Neuronal stem cell (in vitro differentiated cells): ENCODE measurements around the gene PARD3.

Experiments
- DNase-seq: peaks from one replicate; pipeline ENCODE4 v3.0.0-alpha.2; 2013; ENCODE audit warnings: low spot score
- H2AFZ ChIP-seq: one replicate; pipeline ENCODE4 v1.6.1; 2013; ENCODE audit warnings: mild to moderate bottlenecking, low read length, inconsistent platforms
- H2AK5ac ChIP-seq: 2 replicates; pipeline ENCODE4 v1.6.1; 2013; ENCODE audit warnings: low read depth, mild to moderate bottlenecking, inconsistent platforms, low read length, moderate library complexity, mixed read lengths
- H2BK120ac ChIP-seq: 2 replicates; pipeline ENCODE4 v1.6.1; 2013; ENCODE audit warnings: low read depth, mild to moderate bottlenecking, inconsistent platforms, low read length, moderate library complexity, mixed read lengths
- H2BK12ac ChIP-seq: one replicate; pipeline ENCODE4 v1.6.1; 2013; ENCODE audit warnings: low read length, inconsistent platforms
- H2BK15ac ChIP-seq: 2 replicates; pipeline ENCODE4 v1.6.1; 2013; ENCODE audit warnings: mild to moderate bottlenecking, low read length, inconsistent platforms, mixed read lengths
- H2BK5ac ChIP-seq: one replicate; pipeline ENCODE4 v1.6.1; 2013; ENCODE audit warnings: inconsistent platforms, mild to moderate bottlenecking, low read length, moderate library complexity
- H3K14ac ChIP-seq: one replicate; pipeline ENCODE4 v1.6.1; 2013; ENCODE audit warnings: low read length, inconsistent platforms
- H3K18ac ChIP-seq: 2 replicates; pipeline ENCODE4 v1.6.1; 2013; ENCODE audit warnings: low read length, inconsistent platforms
- H3K23ac ChIP-seq: 2 replicates; pipeline ENCODE4 v1.6.1; 2013; ENCODE audit warnings: low read depth, mild to moderate bottlenecking, mixed read lengths, low read length, inconsistent platforms; ENCODE audit not compliant: poor library complexity
- H3K27ac ChIP-seq: replicated peaks from 3 replicates; pipeline ENCODE4 v1.5.1; 2013; ENCODE audit warnings: low read length, inconsistent platforms
- H3K27me3 ChIP-seq, 3 experiments: 2 replicates each; pipeline ENCODE4 v1.6.1; 2013; ENCODE audit warnings: low read length in 3 of 3, mild to moderate bottlenecking in 2 of 3, inconsistent platforms in 1 of 3, low read depth in 1 of 3, mixed read lengths in 1 of 3, moderate library complexity in 1 of 3; ENCODE audit not compliant: control insufficient read depth in 3 of 3, insufficient read depth in 3 of 3
- H3K36me3 ChIP-seq, 2 donors: replicated peaks in 1 of 2; 2 replicates each; pipeline ENCODE4 v1.6.1; 2013; ENCODE audit warnings: low read length in 2 of 2; ENCODE audit not compliant: control insufficient read depth in 2 of 2, insufficient read depth in 2 of 2
- H3K4ac ChIP-seq: 2 replicates; pipeline ENCODE4 v1.6.1; 2013; ENCODE audit warnings: inconsistent platforms, mild to moderate bottlenecking, low read length, moderate library complexity
- H3K4me1 ChIP-seq, 2 donors: 1 replicate in 1 of 2; 2 replicates in 1 of 2; pipeline ENCODE4 v1.6.1; 2013; ENCODE audit warnings: low read length in 2 of 2, low read depth in 1 of 2; ENCODE audit not compliant: control insufficient read depth in 2 of 2, insufficient read depth in 1 of 2
- H3K4me2 ChIP-seq: one replicate; pipeline ENCODE4 v1.6.1; 2013; ENCODE audit warnings: mild to moderate bottlenecking, low read length, inconsistent platforms; ENCODE audit not compliant: insufficient read depth, poor library complexity, severe bottlenecking
- H3K4me3 ChIP-seq, 2 donors: 2 replicates each; pipeline ENCODE4 v1.5.1; 2013; ENCODE audit warnings: low read length in 2 of 2, mild to moderate bottlenecking in 2 of 2, inconsistent platforms in 1 of 2, moderate library complexity in 1 of 2
- H3K79me1 ChIP-seq: one replicate; pipeline ENCODE4 v1.6.1; 2013; ENCODE audit warnings: low read depth, mild to moderate bottlenecking, inconsistent platforms, low read length, moderate library complexity
- H3K9ac ChIP-seq: one replicate; pipeline ENCODE4 v1.6.1; 2013; ENCODE audit warnings: mild to moderate bottlenecking, low read depth, low read length, inconsistent platforms; ENCODE audit not compliant: poor library complexity
- H3K9me3 ChIP-seq, 2 donors: replicated peaks in 1 of 2; 2 replicates each; pipeline versions ENCODE3 to v1.6.1; 2013; ENCODE audit warnings: low read length in 2 of 2, mild to moderate bottlenecking in 2 of 2, inconsistent platforms in 1 of 2, low read depth in 1 of 2, mixed read lengths in 1 of 2, moderate library complexity in 1 of 2; ENCODE audit not compliant: control insufficient read depth in 2 of 2, insufficient read depth in 1 of 2
- H4K8ac ChIP-seq: one replicate; pipeline ENCODE4 v1.6.1; 2013; ENCODE audit warnings: low read depth, mild to moderate bottlenecking, inconsistent platforms, low read length, moderate library complexity
- H4K91ac ChIP-seq: one replicate; pipeline ENCODE4 v1.6.1; 2013; ENCODE audit warnings: low read length, low read depth, mild to moderate bottlenecking, inconsistent platforms; ENCODE audit not compliant: poor library complexity
- WGBS, 2 donors: extraction: QIAGEN DNeasy Blood & Tissue Kit; methylation state at CpG; one replicate each; pipeline ENCODE4 v1.1.7; 2013; ENCODE audit warnings: missing lambda C conversion rate in 2 of 2, mixed read lengths in 1 of 2; ENCODE audit not compliant: insufficient read length in 2 of 2, insufficient replicate concordance in 1 of 2; ENCODE audit errors: extremely low coverage in 2 of 2; 5-methylcytosine and 5-hydroxymethylcytosine counted together

PARD3 gene

DNA sequence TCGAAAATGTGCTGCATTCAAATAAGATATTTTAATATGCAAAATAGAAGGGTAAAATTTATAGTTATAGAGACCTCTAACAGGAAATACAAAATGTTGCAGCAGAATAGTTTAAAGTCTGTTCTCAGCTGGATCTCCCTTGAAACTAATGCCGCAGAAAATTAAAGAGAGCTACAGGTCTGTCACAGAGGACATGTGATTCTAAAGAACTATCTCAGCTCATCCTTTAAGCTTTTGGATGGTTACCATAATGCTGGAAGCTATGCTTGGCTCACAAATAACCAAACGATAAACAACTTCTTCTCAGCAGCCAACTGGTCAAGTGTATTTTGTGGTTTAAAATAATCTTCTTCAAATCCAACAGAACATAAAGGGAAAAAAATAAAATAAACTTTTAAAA lies 353.0 kb downstream of the PARD3 start:
- WGBS, 2 donors, result no CpG with 5 or more reads among the region's 3 CpGs
- Histone ChIP-seq H4K91ac (no peak overlapping the region), H2AFZ (no peak overlapping the region), H3K79me1 (no peaks in the 10 kb centered on the region), H2BK12ac (no peak overlapping the region), H3K4me1 (peaks cover 0 to 4% of the 10 kb centered on the region in 2 donors), H3K4ac (no peak overlapping the region), H3K27ac (no peak overlapping the region), H3K4me3 (no peak overlapping the region), H3K9me3 (no peaks in the 10 kb centered on the region), H3K23ac (no peak overlapping the region), H3K4me2 (no peak overlapping the region), H3K27me3 (no peaks in the 10 kb centered on the region), H2BK5ac (no peak overlapping the region), H3K18ac (no peak overlapping the region), H3K9ac (no peak overlapping the region), H2AK5ac (no peak overlapping the region), H3K36me3 (no peaks in the 10 kb centered on the region), H3K14ac (no peak overlapping the region), H2BK15ac (no peak overlapping the region), H2BK120ac (no peak overlapping the region), H4K8ac (no peak overlapping the region)
- no peak for DNase-seq

DNA sequence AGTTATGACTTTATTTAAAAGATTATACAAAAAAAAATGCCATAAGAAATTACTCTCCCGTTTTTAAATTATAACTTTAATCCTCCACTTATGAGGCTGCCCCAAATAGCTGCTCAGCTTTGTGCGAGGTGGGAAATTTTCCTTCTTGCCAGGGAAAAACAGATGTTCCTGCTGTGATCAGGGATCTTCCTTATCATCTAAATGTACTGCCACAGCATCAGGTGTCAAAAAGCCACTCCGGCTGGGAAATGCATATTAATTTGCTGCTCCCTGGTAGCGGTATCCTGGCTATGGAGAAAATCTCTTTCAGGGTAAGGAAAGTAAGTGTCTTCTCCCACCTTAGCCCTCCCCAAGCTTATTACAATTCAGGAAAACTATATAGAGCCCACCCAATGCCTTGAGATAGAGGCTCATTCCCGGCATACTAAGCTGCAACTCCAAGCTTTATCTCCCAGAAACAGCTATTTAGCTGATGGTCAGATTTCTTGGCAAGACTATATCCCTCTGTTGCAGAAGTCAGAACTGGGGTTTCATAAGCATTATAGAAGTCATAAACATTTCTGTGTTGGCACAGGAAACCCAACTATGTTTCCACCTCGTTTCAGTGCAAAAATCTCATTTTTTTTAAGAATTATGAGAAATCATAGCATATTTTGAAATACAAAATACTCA lies 360.4 kb downstream of the PARD3 start:
- H4K91ac ChIP-seq, result no peak overlapping the region
- no peak overlapping the region for H3K9ac ChIP-seq
- no peaks in the 10 kb centered on the region for H3K36me3 ChIP-seq
- no peak overlapping the region for H3K4ac ChIP-seq
- no peak overlapping the region for H2BK120ac ChIP-seq
- no peak overlapping the region for H3K27ac ChIP-seq
- no peaks in the 10 kb centered on the region for H3K4me1 ChIP-seq
- H3K4me3 ChIP-seq, result no peak overlapping the region
- H3K4me2 ChIP-seq, result no peak overlapping the region
- H2BK5ac ChIP-seq, result no peak overlapping the region
- H2AFZ ChIP-seq, result no peak overlapping the region
- H2BK12ac ChIP-seq, result no peak overlapping the region
- DNase-seq, result no peak
- WGBS, 2 donors, result no CpG with 5 or more reads among the region's 6 CpGs
- no peak overlapping the region for H4K8ac ChIP-seq
- H3K18ac ChIP-seq, result no peak overlapping the region
- H3K23ac ChIP-seq, result no peak overlapping the region
- H2BK15ac ChIP-seq, result no peak overlapping the region
- no peaks in the 10 kb centered on the region for H3K27me3 ChIP-seq
- no peak overlapping the region for H2AK5ac ChIP-seq
- no peak overlapping the region for H3K14ac ChIP-seq
- no peaks in the 10 kb centered on the region for H3K79me1 ChIP-seq
- no peaks in the 10 kb centered on the region for H3K9me3 ChIP-seq

- Histone ChIP-seq H3K9me3 (no peaks in the 10 kb centered on the region), H3K27ac (no peak overlapping the region), H3K4me3 (no peak overlapping the region), H3K27me3 (no peaks in the 10 kb centered on the region), H3K4me2 (no peak overlapping the region), H3K79me1 (no peaks in the 10 kb centered on the region), H3K23ac (no peak overlapping the region), H4K8ac (no peak overlapping the region), H2BK15ac (no peak overlapping the region), H3K14ac (no peak overlapping the region), H3K4me1 (peaks cover 0 to 6% of the 10 kb centered on the region in 2 donors), H4K91ac (no peak overlapping the region), H2BK5ac (no peak overlapping the region), H3K9ac (no peak overlapping the region), H2AK5ac (no peak overlapping the region), H3K4ac (no peak overlapping the region), H2AFZ (no peak overlapping the region), H3K18ac (no peak overlapping the region), H3K36me3 (no peaks in the 10 kb centered on the region), H2BK12ac (no peak overlapping the region), H2BK120ac (no peak overlapping the region)
- WGBS, 2 donors, result no CpG with 5 or more reads among the region's 2 CpGs
- DNase-seq, result no peak
Measured at GRCh38 chr10:34449836-34450235, 365.3 kb downstream of the PARD3 start.

DNA sequence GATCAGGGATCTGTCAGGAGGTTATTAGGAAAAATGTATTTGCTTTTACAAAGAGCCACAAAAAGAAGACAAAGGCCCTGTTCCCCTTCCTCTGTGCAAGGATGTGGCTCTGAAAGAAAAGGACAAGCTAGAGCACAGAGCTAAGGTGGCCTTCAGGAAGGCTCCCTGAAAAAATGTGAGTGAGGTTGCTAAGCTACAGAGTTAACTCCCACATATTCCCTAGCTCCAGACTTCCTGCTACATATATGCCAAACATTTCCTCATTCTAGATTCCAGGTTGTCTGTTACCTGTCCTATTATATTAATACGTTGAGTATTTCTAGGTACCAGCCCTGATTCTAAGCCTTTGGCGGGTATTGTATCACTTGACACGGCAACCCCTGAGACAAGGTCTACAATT lies 369.0 kb downstream of the PARD3 start:
- Histone ChIP-seq H3K23ac (no peak overlapping the region), H2BK120ac (no peak overlapping the region), H2BK15ac (no peak overlapping the region), H3K9me3 (peaks cover 0 to 8% of the 10 kb centered on the region in 2 donors), H3K4me3 (no peak overlapping the region), H3K79me1 (no peaks in the 10 kb centered on the region), H2AK5ac (no peak overlapping the region), H3K14ac (no peak overlapping the region), H3K4me1 (peaks cover 0 to 8% of the 10 kb centered on the region in 2 donors), H3K9ac (no peak overlapping the region), H3K18ac (no peak overlapping the region), H2AFZ (no peak overlapping the region), H2BK12ac (no peak overlapping the region), H4K8ac (no peak overlapping the region), H3K36me3 (peaks cover 0 to 3% of the 10 kb centered on the region in 2 donors), H4K91ac (no peak overlapping the region), H2BK5ac (no peak overlapping the region), H3K27me3 (no peaks in the 10 kb centered on the region), H3K4ac (no peak overlapping the region), H3K4me2 (no peak overlapping the region), H3K27ac (no peak overlapping the region)
- no CpG with 5 or more reads among the region's 3 CpGs for WGBS, 2 donors
- no peak for DNase-seq
